Measurements from ENCODE around the gene CDK9. TPM values are rescaled to one million over a fixed set of nuclear protein-coding genes. Genes with fewer than 3 reads are reported as not detected.

CDK9 gene
- total RNA-seq, 6 experiments from 2014 or later = 52.0 to 61.3 (median 56.2) TPM

DNA sequence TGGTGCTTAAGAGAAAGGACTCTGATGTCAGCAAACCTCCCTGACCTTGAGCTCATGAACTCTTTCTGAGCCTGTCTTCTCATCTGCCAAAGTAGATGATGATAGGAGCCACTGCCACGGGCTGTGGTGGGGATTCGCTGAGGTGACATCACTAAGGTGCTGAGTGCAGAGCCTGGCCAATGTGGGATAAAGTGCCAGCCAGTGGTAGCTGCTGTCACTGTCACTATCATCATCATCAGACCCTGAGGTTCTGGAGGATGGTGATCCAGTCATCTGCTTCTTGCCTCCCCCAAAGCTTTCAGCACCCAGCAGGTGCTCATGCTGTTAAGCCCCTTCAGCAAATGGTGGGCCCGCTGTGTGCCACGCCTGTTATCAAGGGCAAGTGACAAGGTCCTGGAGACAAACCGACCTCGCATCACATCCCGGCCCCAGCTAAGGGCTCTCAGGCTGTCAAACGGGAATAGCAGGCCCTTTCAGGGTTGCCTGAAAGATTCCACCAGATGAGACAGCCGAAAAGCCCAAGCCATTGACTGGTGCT is 23.2 kb downstream of the CDK9 start:
- TF ChIP-seq, protein P1, sequence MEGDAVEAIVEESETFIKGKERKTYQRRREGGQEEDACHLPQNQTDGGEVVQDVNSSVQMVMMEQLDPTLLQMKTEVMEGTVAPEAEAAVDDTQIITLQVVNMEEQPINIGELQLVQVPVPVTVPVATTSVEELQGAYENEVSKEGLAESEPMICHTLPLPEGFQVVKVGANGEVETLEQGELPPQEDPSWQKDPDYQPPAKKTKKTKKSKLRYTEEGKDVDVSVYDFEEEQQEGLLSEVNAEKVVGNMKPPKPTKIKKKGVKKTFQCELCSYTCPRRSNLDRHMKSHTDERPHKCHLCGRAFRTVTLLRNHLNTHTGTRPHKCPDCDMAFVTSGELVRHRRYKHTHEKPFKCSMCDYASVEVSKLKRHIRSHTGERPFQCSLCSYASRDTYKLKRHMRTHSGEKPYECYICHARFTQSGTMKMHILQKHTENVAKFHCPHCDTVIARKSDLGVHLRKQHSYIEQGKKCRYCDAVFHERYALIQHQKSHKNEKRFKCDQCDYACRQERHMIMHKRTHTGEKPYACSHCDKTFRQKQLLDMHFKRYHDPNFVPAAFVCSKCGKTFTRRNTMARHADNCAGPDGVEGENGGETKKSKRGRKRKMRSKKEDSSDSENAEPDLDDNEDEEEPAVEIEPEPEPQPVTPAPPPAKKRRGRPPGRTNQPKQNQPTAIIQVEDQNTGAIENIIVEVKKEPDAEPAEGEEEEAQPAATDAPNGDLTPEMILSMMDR (IDR thresholded peaks at IDR 0.05) = no peak
- no peak overlapping the region for H3K27ac Mint-ChIP-seq
- H3K9me3 Mint-ChIP-seq = no peaks in the 10 kb centered on the region
- peaks cover 12% of the 10 kb centered on the region for H3K27me3 Mint-ChIP-seq (ENCODE audit: insufficient read depth)
- H3K4me3 Mint-ChIP-seq = no peak overlapping the region
- DNase-seq = no peak
- peaks cover 15% of the 10 kb centered on the region; the same call in 1 of the 2 replicates for H3K36me3 Mint-ChIP-seq (ENCODE audit: low read depth)
- no peaks in the 10 kb centered on the region for H3K4me1 Mint-ChIP-seq (ENCODE audit: low read depth)

DNA sequence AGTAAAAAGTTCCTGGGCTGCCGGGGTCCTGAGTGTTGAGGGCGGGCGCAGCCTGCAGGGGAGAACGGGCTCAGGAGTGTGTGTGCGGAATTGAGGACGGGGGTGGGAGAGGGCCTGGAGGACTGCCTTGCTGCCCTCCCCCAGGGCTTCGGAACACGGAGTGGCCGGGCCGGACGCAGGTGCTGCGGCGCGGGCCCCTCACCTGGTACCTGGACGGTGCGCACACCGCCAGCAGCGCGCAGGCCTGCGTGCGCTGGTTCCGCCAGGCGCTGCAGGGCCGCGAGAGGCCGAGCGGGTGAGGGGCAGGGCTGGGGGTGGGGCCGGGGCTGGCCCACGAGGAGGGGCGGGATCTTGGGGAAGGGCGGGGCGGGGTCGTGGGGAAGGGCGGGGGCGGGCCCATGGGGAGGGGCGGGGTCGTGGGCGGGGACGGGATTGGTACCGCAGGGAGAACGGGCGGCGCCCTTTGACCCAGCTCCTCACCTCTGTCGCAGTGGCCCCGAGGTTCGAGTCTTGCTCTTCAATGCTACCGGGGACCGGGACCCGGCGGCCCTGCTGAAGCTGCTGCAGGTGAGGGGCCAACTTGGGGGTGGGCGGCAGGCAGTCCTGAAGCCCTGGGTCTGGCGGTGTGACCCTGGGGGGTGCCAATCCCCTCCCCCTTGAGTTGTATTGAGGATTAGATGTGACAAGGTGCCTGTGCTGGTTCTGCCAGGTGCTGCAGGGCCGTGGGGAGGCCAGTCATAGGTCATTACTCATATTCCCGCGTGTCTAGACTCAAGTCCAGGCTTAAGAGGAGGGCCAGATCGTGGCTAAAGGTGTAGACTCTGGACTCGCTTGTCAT is 23.9 kb downstream of the CDK9 start:
- TF ChIP-seq, protein P1 (IDR thresholded peaks at IDR 0.05) = no peak
- H3K9me3 Mint-ChIP-seq = no peaks in the 10 kb centered on the region
- no peaks in the 10 kb centered on the region for H3K4me1 Mint-ChIP-seq (ENCODE audit: low read depth)
- H3K4me3 Mint-ChIP-seq = no peak overlapping the region
- H3K27me3 Mint-ChIP-seq (ENCODE audit: insufficient read depth) = peaks cover 17% of the 10 kb centered on the region
- DNase-seq = no peak
- peaks cover 15% of the 10 kb centered on the region; the same call in 1 of the 2 replicates for H3K36me3 Mint-ChIP-seq (ENCODE audit: low read depth)
- no peak overlapping the region for H3K27ac Mint-ChIP-seq

DNA sequence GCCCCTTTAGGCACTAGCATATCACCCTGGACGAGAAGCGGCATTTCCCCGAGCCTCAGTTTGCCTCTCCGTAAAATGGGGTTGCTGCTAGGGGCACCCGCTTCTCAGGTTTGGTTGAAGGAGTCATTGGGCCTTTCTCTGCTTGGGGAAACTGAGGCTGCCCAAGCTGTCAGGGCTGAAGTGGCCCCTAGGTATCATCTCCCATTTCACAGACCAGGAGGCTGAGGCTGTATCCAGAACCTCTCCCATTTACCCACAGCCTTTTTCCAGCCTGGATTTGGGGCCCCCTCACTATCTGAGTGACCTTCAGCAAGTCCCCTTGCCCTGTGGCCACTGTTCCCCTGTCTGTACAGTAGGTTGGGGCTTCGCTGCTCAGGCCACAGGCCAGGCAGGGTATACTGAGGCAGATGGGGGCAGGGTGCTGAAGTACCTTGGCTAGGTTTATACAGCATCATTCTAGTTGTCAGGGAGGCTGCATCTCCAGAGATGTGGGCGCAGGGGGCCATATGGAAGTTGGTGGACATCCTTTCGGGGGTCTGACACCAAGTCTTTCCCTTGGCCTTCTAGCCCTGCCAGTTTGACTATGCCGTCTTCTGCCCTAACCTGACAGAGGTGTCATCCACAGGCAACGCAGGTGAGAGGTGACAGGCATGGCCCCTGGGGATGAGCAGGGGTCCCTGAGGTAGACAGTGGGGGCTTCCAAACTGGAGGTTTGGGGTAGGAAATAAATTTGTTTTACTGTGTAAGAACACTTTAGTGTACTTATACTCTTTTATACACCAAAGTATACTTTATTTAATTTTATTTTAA is 24.7 kb downstream of the CDK9 start:
- no peaks in the 10 kb centered on the region for H3K4me1 Mint-ChIP-seq (ENCODE audit: low read depth)
- DNase-seq = no peak
- H3K4me3 Mint-ChIP-seq = no peak overlapping the region
- TF ChIP-seq, protein P1 (IDR thresholded peaks at IDR 0.05) = no peak
- H3K27me3 Mint-ChIP-seq (ENCODE audit: insufficient read depth) = peaks cover 17% of the 10 kb centered on the region
- H3K36me3 Mint-ChIP-seq (ENCODE audit: low read depth) = peaks cover 14% of the 10 kb centered on the region; the same call in 1 of the 2 replicates
- H3K27ac Mint-ChIP-seq = no peak overlapping the region; the same call in 1 of the 2 replicates
- no peaks in the 10 kb centered on the region for H3K9me3 Mint-ChIP-seq

DNA sequence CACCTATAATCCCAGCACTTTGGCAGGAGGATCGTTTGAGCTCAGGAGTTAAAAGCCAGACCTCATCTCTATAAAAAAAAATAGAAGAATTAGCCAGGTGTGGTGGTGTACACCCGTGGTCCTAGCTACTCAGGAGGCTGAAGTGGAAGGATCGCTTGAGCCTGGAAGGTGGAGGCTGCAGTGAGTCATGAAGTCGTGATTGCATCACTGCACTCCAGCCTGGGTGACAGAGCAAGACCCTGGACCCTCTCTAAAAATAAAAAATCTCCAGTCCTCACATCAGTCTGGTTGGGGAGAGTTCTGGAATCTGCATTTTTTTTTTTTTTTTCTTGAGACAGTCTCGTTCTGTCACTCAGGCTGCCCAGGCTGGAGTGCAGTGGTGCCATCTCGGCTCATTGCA is 26.2 kb downstream of the CDK9 start:
- no peak overlapping the region for H3K4me3 Mint-ChIP-seq
- H3K9me3 Mint-ChIP-seq = no peaks in the 10 kb centered on the region
- TF ChIP-seq, protein P1 (IDR thresholded peaks at IDR 0.05) = no peak
- peaks cover 9% of the 10 kb centered on the region; the same call in 1 of the 2 replicates for H3K36me3 Mint-ChIP-seq (ENCODE audit: low read depth)
- H3K27me3 Mint-ChIP-seq (ENCODE audit: insufficient read depth) = peaks cover 17% of the 10 kb centered on the region
- no peaks in the 10 kb centered on the region; the same call in 1 of the 2 replicates for H3K4me1 Mint-ChIP-seq (ENCODE audit: low read depth)
- DNase-seq = no peak
- no peak overlapping the region for H3K27ac Mint-ChIP-seq

- TF ChIP-seq, protein P1 (IDR thresholded peaks at IDR 0.05) = no peak
- DNase-seq = no peak
- H3K4me3 Mint-ChIP-seq = no peak overlapping the region
- H3K4me1 Mint-ChIP-seq (ENCODE audit: low read depth) = no peaks in the 10 kb centered on the region; the same call in 1 of the 2 replicates
- H3K27ac Mint-ChIP-seq = 0 out of 2 replicates have a peak overlapping the region, but pooled peaks have one; percentile 18
- H3K36me3 Mint-ChIP-seq (ENCODE audit: low read depth) = peaks cover 9% of the 10 kb centered on the region; the same call in 1 of the 2 replicates
- H3K27me3 Mint-ChIP-seq (ENCODE audit: insufficient read depth) = peaks cover 17% of the 10 kb centered on the region
- no peaks in the 10 kb centered on the region for H3K9me3 Mint-ChIP-seq
Measured at GRCh38 chr9:127812936-127813675, 27.3 kb downstream of the CDK9 start.

Data from HFFc6 (cell line).